Liver (tissue), 9 donors: ENCODE measurements around the gene SRGAP1. TPM values are rescaled to one million over a fixed set of nuclear protein-coding genes. Genes with fewer than 3 reads are reported as not detected.

ENCODE experiments used
- DNase-seq: peaks from one replicate; pipeline ENCODE4 v3.0.0-alpha.2; 2017; ENCODE audit warnings: low spot score
- H3K27ac ChIP-seq, 2 donors: one replicate each; pipeline ENCODE4 v1.7.0; 2013; ENCODE audit warnings: inconsistent platforms in 2 of 2, low read length in 2 of 2, control low read depth in 1 of 2, low read depth in 1 of 2, mild to moderate bottlenecking in 1 of 2
- H3K27me3 ChIP-seq, 4 donors: one replicate each; pipeline versions ENCODE4 v1.6.1 to v1.7.0; 2013; ENCODE audit warnings: low read length in 3 of 4, inconsistent platforms in 1 of 4, mild to moderate bottlenecking in 1 of 4, moderate library complexity in 1 of 4; ENCODE audit not compliant: control insufficient read depth in 4 of 4, insufficient read depth in 4 of 4
- H3K36me3 ChIP-seq, 4 donors: one replicate each; pipeline versions ENCODE4 v1.6.1 to v1.7.0; 2013; ENCODE audit warnings: low read length in 3 of 4, mild to moderate bottlenecking in 3 of 4, low read depth in 1 of 4, moderate library complexity in 1 of 4; ENCODE audit not compliant: control insufficient read depth in 4 of 4, insufficient read depth in 3 of 4
- H3K4me1 ChIP-seq, 4 donors: one replicate each; pipeline versions ENCODE4 v1.6.1 to v1.7.0; 2013; ENCODE audit warnings: low read length in 3 of 4, mild to moderate bottlenecking in 3 of 4, moderate library complexity in 1 of 4; ENCODE audit not compliant: control insufficient read depth in 4 of 4, insufficient read depth in 4 of 4
- H3K4me3 ChIP-seq, 3 donors: one replicate each; pipeline versions ENCODE4 v1.6.1 to v1.7.0; 2013; ENCODE audit warnings: low read length in 3 of 3, control low read depth in 1 of 3, low read depth in 1 of 3, mild to moderate bottlenecking in 1 of 3
- H3K9ac ChIP-seq, 2 donors: one replicate each; pipeline ENCODE4 v1.7.0; 2013; ENCODE audit warnings: low read length in 2 of 2, mild to moderate bottlenecking in 2 of 2, moderate library complexity in 2 of 2, control low read depth in 1 of 2, low read depth in 1 of 2
- H3K9me3 ChIP-seq, 4 donors: one replicate each; pipeline versions ENCODE4 v1.6.1 to v1.7.0; 2013; ENCODE audit warnings: low read length in 3 of 4; ENCODE audit not compliant: control insufficient read depth in 4 of 4
- ATF3 ChIP-seq: IDR thresholded peaks from 2 replicates; pipeline ENCODE4 v1.6.1; 2016; ENCODE audit warnings: antibody characterized with exemption
- EGR1 ChIP-seq, 2 donors: IDR thresholded peaks; 2 replicates each; pipeline ENCODE4 v1.6.1; 2016 to 2018; ENCODE audit warnings: antibody characterized with exemption in 2 of 2, low read depth in 2 of 2
- FOXA1 ChIP-seq: IDR thresholded peaks from 2 replicates; pipeline ENCODE4 v1.6.1; 2016; ENCODE audit warnings: antibody characterized with exemption
- FOXA2 ChIP-seq: IDR thresholded peaks from 2 replicates; pipeline ENCODE4 v1.6.1; 2016; ENCODE audit warnings: antibody characterized with exemption
- GABPA ChIP-seq, 2 donors: IDR thresholded peaks in 1 of 2; conservative IDR thresholded peaks in 1 of 2; 2 replicates each; pipeline ENCODE4 v1.6.1; 2016; ENCODE audit warnings: antibody characterized with exemption in 2 of 2, mild to moderate bottlenecking in 1 of 2, moderate library complexity in 1 of 2
- HNF4A ChIP-seq, 2 donors: conservative IDR thresholded peaks; 2 replicates each; pipeline ENCODE4 v1.6.1; 2016; ENCODE audit warnings: antibody characterized with exemption in 2 of 2, mild to moderate bottlenecking in 2 of 2
- HNF4G ChIP-seq: IDR thresholded peaks from 2 replicates; pipeline ENCODE4 v1.6.1; 2016; ENCODE audit warnings: antibody characterized with exemption
- JUND ChIP-seq, 2 donors: IDR thresholded peaks; 2 replicates each; pipeline ENCODE4 v1.6.1; 2016; ENCODE audit warnings: antibody characterized with exemption in 2 of 2
- MAX ChIP-seq: IDR thresholded peaks from 2 replicates; pipeline ENCODE4 v1.6.1; 2016; ENCODE audit warnings: antibody characterized with exemption
- NR2F2 ChIP-seq: IDR thresholded peaks from 2 replicates; pipeline ENCODE4 v1.6.1; 2016; ENCODE audit warnings: antibody characterized with exemption
- RAD21 ChIP-seq, 2 donors: IDR thresholded peaks; 2 replicates each; pipeline ENCODE4 v1.6.1; 2016; ENCODE audit warnings: antibody characterized with exemption in 2 of 2, mild to moderate bottlenecking in 2 of 2
- RXRA ChIP-seq, 2 donors: IDR thresholded peaks; 2 replicates each; pipeline ENCODE4 v1.6.1; 2017 to 2018; ENCODE audit warnings: antibody characterized with exemption in 2 of 2, mild to moderate bottlenecking in 1 of 2
- SP1 ChIP-seq: IDR thresholded peaks from 2 replicates; pipeline ENCODE4 v1.6.1; 2018; ENCODE audit warnings: antibody characterized with exemption, mild to moderate bottlenecking
- YY1 ChIP-seq: IDR thresholded peaks from 2 replicates; pipeline ENCODE4 v1.6.1; 2016; ENCODE audit warnings: antibody characterized with exemption, mild to moderate bottlenecking
- WGBS: extraction: QIAGEN DNeasy Blood & Tissue Kit; methylation state at CpG from one replicate; pipeline ENCODE4 v1.1.7; 2013; 5-methylcytosine and 5-hydroxymethylcytosine counted together
- polyA plus RNA-seq, 2 donors: library from polyadenylated mRNA; stranded (reverse) in 1 of 2; unstranded in 1 of 2; fragments of 200-250 nt in 1 of 2; fragments of >200 nt in 1 of 2; fragmentation: Nextera tagmentation in 1 of 2; extraction: Ambion mirVana in 1 of 2; gene quantifications; one replicate each; pipeline versions ENCODE4 v1.2.1 to v1.2.3, GENCODE V29; 2013 to 2015
- total RNA-seq, 2 donors: library from RNA; depleted of rRNA; stranded (reverse); fragments of >200 nt; gene quantifications; one replicate each; pipeline ENCODE4 v1.2.3, GENCODE V29; 2014
- TF ChIP-seq, protein P1 (sequence below): IDR thresholded peaks from 2 replicates; pipeline ENCODE4 v1.6.1; 2016; ENCODE audit warnings: antibody characterized with exemption, mild to moderate bottlenecking
- TF ChIP-seq, protein P2 (sequence below): fragments of 150-350 bp; IDR thresholded peaks from 2 replicates; pipeline ENCODE4 v1.5.1; 2017; ENCODE audit warnings: improper control_type of control experiment, low read depth, low read length; ENCODE audit not compliant: missing input control
- donor health status: healthy.
- donor health status: healthy.
- donor health status: healthy.
- donor health status: healthy.
- donor health status: healthy.

SRGAP1 gene
- total and polyA plus RNA-seq, 4 donors: 0.28 to 1.3 (median 0.85) TPM

- no peak overlapping the region for H3K9ac ChIP-seq
- H3K9me3 ChIP-seq: no peaks in the 10 kb centered on the region
- H3K4me3 ChIP-seq: no peak overlapping the region
- WGBS: 79% methylated on average over 4 of the region's 4 CpGs
- peaks cover 4 to 16% (median 8%) of the 10 kb centered on the region in 4 donors for H3K4me1 ChIP-seq
- no peaks in the 10 kb centered on the region for H3K36me3 ChIP-seq
- TF ChIP-seq MAX (no peak), YY1 (no peak), SP1 (no peak), ATF3 (no peak)
- no peak overlapping the region for H3K27ac ChIP-seq
- H3K27me3 ChIP-seq: no peaks in the 10 kb centered on the region
- no peak for DNase-seq
Measured at GRCh38 chr12:63904653-63905052, 60.2 kb downstream of the SRGAP1 start.

DNA sequence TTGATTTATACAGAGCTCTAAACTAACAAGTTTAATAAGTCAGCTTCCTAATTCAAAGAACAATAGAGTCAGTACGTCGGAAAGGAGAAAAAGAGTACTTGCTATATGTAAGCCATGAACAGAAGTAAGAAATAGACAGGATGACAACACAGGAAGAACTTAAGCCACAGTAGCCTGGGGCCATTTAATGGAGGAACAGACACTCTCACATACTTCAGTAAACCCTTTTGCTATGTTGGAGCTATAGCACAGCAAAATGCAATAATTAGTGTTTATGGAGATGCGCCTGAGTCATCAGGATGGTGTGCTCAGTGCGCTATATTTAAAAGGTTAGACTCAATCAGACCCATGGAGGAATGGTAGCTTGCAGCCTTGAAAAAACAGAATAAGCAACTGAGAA is 61.0 kb downstream of the SRGAP1 start:
- no peaks in the 10 kb centered on the region for H3K36me3 ChIP-seq
- no peaks in the 10 kb centered on the region for H3K9me3 ChIP-seq
- no peaks in the 10 kb centered on the region for H3K27me3 ChIP-seq
- no peak for TF ChIP-seq NR2F2
- TF ChIP-seq GABPA (IDR thresholded peaks at IDR 0.05 in 1 of 2, conservative IDR thresholded peaks at IDR 0.05 in 1 of 2): no peak
- no peak for TF ChIP-seq JUND (IDR thresholded peaks at IDR 0.05)
- no peak for TF ChIP-seq SP1
- no peak for TF ChIP-seq EGR1 (IDR thresholded peaks at IDR 0.05; ENCODE audit: low read depth in 2 of 2)
- no peak for TF ChIP-seq FOXA1
- 92% methylated on average over 4 of the region's 4 CpGs for WGBS
- no peak overlapping the region for H3K4me3 ChIP-seq
- DNase-seq: no peak
- no peak overlapping the region for H3K9ac ChIP-seq
- no peak overlapping the region for H3K27ac ChIP-seq
- peaks cover 4 to 9% (median 6%) of the 10 kb centered on the region in 4 donors for H3K4me1 ChIP-seq

DNA sequence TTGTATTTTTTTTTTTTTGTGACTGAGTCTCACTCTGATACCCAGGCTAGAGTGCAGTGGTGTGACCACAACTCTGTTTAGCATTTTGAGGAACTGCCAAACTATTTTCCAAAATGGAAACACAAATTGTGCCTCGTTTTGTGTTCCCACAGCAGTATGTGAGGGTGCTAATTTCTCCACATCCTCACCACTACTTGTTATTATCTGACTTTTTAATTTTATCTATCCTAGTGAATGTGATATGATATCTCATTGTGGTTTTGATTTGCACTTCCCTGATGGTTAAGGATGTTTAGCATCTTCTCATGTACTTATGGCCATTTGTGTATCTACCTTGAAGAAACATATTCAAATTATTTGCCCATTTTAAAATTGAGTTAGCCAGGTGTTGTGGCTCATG is 62.4 kb downstream of the SRGAP1 start:
- Histone ChIP-seq H3K9ac (no peak overlapping the region), H3K9me3 (no peaks in the 10 kb centered on the region), H3K36me3 (no peaks in the 10 kb centered on the region), H3K27ac (no peak overlapping the region), H3K27me3 (no peaks in the 10 kb centered on the region), H3K4me3 (no peak overlapping the region), H3K4me1 (peaks cover 0 to under 1% (median 0%) of the 10 kb centered on the region in 4 donors)
- no peak for DNase-seq
- TF ChIP-seq GABPA (IDR thresholded peaks at IDR 0.05 in 1 of 2, conservative IDR thresholded peaks at IDR 0.05 in 1 of 2): no peak
- no peak for TF ChIP-seq SP1
- TF ChIP-seq, protein P1, sequence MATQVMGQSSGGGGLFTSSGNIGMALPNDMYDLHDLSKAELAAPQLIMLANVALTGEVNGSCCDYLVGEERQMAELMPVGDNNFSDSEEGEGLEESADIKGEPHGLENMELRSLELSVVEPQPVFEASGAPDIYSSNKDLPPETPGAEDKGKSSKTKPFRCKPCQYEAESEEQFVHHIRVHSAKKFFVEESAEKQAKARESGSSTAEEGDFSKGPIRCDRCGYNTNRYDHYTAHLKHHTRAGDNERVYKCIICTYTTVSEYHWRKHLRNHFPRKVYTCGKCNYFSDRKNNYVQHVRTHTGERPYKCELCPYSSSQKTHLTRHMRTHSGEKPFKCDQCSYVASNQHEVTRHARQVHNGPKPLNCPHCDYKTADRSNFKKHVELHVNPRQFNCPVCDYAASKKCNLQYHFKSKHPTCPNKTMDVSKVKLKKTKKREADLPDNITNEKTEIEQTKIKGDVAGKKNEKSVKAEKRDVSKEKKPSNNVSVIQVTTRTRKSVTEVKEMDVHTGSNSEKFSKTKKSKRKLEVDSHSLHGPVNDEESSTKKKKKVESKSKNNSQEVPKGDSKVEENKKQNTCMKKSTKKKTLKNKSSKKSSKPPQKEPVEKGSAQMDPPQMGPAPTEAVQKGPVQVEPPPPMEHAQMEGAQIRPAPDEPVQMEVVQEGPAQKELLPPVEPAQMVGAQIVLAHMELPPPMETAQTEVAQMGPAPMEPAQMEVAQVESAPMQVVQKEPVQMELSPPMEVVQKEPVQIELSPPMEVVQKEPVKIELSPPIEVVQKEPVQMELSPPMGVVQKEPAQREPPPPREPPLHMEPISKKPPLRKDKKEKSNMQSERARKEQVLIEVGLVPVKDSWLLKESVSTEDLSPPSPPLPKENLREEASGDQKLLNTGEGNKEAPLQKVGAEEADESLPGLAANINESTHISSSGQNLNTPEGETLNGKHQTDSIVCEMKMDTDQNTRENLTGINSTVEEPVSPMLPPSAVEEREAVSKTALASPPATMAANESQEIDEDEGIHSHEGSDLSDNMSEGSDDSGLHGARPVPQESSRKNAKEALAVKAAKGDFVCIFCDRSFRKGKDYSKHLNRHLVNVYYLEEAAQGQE: no peak
- no peak for TF ChIP-seq RAD21 (IDR thresholded peaks at IDR 0.05)
- TF ChIP-seq ATF3: no peak
- TF ChIP-seq HNF4G: no peak
- no peak for TF ChIP-seq FOXA1
- TF ChIP-seq YY1: no peak
- TF ChIP-seq HNF4A (conservative IDR thresholded peaks at IDR 0.05): no peak
- TF ChIP-seq, protein P2, sequence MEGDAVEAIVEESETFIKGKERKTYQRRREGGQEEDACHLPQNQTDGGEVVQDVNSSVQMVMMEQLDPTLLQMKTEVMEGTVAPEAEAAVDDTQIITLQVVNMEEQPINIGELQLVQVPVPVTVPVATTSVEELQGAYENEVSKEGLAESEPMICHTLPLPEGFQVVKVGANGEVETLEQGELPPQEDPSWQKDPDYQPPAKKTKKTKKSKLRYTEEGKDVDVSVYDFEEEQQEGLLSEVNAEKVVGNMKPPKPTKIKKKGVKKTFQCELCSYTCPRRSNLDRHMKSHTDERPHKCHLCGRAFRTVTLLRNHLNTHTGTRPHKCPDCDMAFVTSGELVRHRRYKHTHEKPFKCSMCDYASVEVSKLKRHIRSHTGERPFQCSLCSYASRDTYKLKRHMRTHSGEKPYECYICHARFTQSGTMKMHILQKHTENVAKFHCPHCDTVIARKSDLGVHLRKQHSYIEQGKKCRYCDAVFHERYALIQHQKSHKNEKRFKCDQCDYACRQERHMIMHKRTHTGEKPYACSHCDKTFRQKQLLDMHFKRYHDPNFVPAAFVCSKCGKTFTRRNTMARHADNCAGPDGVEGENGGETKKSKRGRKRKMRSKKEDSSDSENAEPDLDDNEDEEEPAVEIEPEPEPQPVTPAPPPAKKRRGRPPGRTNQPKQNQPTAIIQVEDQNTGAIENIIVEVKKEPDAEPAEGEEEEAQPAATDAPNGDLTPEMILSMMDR: no peak
- no peak for TF ChIP-seq FOXA2
- no peak for TF ChIP-seq MAX
- no peak for TF ChIP-seq RXRA (IDR thresholded peaks at IDR 0.05)
- no peak for TF ChIP-seq NR2F2
- 88% methylated on average over 1 of the region's 1 CpG for WGBS
